Measurements from ENCODE around the gene BMP7.

The BMP7 gene

DNA sequence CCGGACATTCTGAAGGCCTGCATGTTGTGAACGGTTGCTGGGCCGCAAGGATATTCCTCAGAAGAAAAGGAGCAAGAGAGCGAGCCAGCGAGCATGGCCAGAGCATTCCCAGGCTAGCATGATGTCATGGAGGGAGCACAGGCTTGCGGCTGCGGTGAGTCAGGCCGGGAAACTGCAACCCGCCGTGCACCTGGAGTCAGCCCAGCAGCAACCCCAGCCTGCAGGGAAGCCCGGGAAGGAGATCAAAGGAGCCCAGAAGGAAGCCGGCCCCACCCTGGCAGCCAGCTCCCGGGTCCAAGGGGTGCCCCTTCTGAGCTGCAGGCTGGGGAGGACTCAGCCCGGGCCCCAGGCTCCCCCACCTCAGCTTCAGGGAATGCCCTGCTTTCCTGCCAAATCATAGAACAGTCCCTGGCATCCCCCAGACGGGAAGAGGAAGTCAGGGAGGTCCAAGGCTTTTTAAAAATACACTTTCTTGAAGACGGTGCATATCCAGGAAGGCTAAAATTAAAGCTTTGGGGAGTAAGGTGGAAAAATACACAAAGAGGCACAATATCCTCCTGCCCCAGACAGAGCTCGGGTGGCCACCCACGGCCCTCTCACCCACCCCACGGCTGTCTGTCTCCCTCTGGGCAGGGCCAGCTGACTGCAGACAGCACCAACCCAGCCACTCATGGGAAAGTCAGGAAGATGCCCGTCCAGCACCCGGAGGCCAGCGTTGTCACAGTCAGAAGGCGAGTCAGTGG, 53.7 kb downstream of the BMP7 start:
- peak; percentile 65 for DNase-seq (ENCODE audit: low read depth, low spot score)

DNA sequence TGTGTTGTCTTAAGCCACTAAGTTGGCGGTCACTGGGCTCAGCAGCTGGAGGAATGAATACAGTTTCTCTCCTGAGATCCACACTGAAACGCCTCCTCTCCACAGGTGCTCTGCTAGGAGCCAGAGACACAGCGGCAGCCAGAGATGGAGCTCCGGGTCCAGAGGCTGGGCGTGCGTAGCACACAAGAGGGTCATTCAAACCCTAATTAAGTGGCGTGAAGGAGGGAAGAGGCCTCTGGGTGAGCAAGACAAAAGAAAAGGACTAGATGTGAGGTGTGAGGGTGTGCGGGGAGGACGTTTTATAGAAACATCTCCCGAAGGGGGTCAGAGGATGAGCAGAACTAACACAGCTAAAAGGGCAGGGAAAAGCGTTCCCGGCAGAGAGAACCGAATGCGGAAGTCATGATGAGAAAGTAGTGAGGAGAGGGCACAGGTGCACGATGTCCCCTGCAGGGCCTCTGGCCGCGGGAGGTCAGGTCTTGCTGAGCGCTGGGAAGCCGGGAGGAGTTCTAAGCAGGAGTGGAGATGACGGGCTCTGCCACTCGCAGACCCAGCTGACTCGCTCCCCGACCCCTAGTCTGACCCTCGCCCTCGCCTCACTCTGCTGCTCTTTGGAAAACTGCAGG, 54.4 kb downstream of the BMP7 start:
- DNase-seq (ENCODE audit: low read depth, low spot score) = no peak

- DNase-seq (ENCODE audit: low read depth, low spot score) = no peak
Observed at GRCh38 chr20:57211406-57211805, 55.0 kb downstream of the BMP7 start.

DNA sequence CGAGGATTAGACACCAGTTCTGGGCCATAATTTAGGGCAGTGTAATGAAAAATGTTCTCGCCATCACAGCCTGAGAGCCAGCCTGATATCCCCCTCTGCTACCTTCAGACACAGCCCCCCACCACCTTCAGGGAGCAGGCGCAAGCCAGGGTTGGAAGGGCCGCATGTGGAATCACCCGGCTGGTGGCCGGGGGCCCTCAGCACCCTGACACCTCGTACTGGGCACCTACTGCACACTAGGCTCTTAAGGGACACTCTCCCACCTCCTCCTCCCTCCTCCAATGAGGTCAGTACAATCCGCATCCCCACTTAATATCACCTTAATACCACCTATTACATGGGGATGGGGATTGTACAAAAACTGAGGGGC, 55.5 kb downstream of the BMP7 start:
- DNase-seq (ENCODE audit: low read depth, low spot score) = no peak

DNA sequence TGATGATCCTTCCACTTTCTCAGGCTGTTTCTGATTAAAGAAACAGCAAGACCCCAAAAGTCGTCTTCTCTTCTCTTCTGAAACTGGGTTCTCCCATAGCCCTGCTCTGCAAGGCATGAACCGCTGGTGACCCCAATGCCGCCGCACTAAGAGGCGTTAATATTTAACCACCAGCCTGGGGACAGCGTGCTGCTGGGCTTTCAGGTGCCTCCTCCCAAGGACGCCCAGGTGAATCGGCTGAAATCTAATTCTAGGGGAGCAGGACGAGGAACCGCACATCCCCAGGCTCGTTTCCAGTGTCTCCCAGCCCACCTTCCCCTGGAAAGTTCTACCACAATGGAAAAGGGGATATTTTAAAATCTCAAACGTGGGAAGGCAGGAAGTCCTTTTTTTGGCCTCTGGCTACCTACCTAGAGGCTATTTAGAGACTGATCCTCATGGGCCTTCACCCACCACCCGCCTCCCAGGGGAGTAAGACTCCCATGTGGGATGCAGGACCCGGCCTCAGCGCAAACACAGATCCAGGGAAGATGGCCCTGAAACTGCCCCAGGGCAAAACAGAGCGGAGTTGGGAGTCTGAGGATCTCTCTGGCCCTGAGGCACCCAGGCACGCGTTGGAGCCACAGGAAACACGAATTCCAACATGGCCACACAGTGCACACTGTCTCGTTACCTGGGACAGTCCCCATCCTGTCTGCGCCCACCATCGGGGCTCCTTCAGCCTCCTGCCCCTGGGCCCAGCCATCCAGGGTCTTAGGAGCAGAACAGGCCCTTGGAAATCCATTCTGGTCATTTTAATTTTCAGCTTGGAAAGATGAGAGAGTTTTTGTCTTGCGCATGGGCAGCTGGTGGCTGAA, 56.2 kb downstream of the BMP7 start:
- no peak for DNase-seq (ENCODE audit: low read depth, low spot score)

- no peak for DNase-seq (ENCODE audit: low read depth, low spot score)
Observed at GRCh38 chr20:57209413-57209812, 57.0 kb downstream of the BMP7 start.

GRCh38 chr20:57208198-57208597, 58.2 kb downstream of the BMP7 start:
- no peak for DNase-seq (ENCODE audit: low read depth, low spot score)

GRCh38 chr20:57207251-57207650, 59.2 kb downstream of the BMP7 start:
- no peak for DNase-seq (ENCODE audit: low read depth, low spot score)

- DNase-seq (ENCODE audit: low read depth, low spot score) = no peak
Observed at GRCh38 chr20:57205606-57206219, 60.7 kb downstream of the BMP7 start.

- DNase-seq (ENCODE audit: low read depth, low spot score) = no peak
Observed at GRCh38 chr20:57203986-57204385, 62.5 kb downstream of the BMP7 start.

DNA sequence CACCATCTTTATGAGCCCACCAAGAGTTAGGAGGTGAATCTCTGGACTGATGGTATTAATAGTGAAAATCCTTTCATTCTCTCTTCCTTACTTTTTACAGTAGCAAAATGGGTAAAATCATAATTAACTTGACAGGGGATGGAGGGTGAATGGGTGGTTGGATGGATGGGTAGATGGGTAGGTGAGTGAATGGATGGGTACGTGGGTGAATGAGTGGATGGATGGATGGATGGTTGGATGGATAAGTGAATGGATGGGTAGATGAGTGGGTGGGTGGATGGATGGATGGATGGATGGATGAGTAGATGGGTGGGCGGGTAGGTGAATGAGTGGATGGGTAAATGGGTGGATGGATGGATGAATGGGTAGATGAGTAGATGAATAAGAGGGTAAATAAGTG, 63.2 kb downstream of the BMP7 start:
- DNase-seq (ENCODE audit: low read depth, low spot score) = no peak

- no peak for DNase-seq (ENCODE audit: low read depth, low spot score)
Observed at GRCh38 chr20:57202309-57202708, 64.1 kb downstream of the BMP7 start.

DNA sequence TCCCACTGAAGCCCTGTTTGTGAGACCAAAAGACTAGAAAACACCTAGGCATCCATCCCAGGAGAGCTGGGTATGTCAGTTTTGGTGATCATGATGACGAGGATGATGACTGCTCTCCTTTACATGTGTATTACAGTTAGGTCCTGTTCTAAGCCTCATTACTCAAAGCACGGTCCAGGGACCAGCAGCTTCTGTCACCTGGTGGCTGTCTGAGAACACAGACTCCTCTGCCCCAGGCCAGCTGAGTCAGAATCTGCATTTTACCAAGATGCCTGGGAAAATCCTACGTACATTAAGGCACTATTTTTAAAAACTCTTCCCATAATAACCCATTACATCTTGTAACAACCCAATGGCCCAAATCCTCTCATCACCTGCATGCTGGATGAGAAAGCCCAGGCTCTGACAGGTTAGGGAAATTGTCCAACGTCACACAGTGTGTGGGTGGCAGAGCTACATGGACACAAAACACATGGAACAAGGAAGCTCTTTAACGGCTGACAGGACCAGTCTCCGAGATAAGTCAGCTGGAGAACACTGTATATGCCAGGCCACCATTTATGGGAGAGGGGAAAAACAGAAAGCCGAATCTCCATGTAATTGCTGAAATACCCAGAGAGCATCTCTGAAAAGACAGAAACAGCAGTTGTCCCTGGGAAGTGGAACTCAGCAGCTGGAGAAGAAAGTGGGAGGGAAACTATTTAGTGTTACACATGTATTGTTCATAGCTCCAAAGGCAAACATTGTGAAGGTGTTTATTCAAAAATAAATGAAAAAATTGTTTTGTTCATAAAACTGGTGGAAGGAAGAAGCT, 65.4 kb downstream of the BMP7 start:
- DNase-seq (ENCODE audit: low read depth, low spot score) = no peak

- no peak for DNase-seq (ENCODE audit: low read depth, low spot score)
Observed at GRCh38 chr20:57199656-57200405, 66.6 kb downstream of the BMP7 start.

GRCh38 chr20:57198132-57199072, 68.0 kb downstream of the BMP7 start:
- DNase-seq (ENCODE audit: low read depth, low spot score) = no peak

DNA sequence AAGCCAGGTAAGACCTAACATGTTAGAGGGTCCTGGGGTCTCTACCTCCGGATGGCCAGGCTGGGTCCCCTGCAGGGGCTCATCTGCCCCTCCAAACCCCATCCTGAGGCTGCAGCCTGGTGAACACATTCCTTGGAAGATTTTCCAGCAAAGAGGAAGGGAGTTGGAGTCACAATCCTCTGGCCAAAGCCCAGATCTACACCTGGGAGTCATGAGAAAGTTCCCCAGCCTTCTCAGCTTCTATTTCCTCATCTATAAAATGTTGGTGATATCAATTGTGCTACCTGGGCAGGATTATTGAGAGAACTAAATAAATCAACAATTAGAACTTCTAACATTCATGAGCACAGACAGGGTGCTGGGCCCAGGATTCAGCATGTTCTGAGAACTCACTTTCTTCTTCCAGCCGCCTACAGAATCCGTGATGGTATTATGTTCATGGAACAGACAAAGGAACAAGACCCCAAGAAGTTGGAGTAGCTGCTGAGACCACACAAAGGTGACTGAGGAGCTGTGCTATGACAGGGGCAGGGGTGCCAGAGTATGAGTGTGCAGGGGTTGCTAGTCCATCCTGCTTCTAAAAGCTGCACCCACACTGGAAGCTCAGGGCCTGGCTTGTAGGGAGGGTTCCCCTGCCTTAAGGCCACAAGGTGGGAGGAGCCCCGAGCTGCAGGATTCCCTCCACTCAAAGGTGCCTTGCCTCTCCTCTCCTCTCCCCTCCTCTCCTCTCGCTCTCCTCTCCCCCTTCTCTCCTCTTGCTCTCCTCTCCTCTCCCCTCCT, 68.9 kb downstream of the BMP7 start:
- DNase-seq (ENCODE audit: low read depth, low spot score) = no peak

DNA sequence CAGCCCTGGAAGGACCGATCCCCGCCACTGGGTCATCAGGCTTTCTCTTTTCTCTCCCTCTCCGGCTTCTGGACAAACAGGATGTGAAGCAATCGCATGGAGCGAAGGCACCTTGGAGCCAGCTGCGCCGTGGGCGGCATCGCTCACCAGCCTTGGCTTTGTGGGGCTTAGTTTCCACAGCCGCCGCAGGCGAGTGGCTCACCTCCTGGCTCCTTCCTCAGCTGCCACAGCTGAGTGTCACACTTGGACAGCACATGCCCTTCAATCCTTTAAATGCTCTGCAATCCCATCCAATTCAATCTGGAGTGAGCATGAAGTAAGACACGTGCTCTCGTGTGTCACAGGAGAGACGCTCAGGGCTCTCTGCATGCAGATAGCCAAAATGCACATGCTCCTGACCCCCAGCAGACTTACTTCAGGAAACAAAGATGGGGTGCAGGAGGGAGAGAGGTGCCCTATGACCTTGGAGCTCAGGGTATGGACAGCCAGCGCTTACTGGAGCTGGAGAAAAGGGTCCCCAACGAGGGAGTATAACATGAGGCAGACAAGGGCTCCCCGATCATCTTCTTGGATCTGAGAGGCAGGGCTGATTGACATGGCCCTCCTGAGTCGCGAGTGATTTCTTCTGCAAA, 70.9 kb downstream of the BMP7 start:
- no peak for DNase-seq (ENCODE audit: low read depth, low spot score)

DNA sequence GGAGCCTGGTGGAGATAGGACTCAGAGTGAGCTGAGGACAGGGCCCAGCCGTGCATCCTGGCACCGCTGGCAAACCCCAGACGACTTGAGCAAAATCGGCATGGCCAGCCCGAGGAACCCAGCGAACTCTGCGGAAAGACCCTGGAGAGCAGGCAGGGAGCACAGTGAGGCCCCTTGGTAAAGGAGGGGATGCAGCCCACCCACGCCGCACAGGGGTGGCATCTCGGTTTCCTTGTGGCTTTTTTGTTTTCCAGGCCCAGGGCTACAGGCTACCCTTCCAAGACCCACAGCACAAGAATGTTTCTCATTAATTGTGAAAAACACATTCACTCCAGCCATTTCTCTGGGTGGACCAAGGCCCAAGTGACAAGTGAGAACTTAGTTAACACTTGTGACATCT, 71.4 kb downstream of the BMP7 start:
- no peak for DNase-seq (ENCODE audit: low read depth, low spot score)
